ENCODE measurements around the gene STRBP. TPM values are rescaled to one million over a fixed set of nuclear protein-coding genes. Genes with fewer than 3 reads are reported as not detected.
"Not testable (repeated sequence)": the region's sequence is repeated elsewhere in the genome, so short reads cannot be mapped to it uniquely, and the experiment has no call there.

The STRBP gene
- total RNA-seq, 1 experiment from 2014 or later, result 96.3 TPM

DNA sequence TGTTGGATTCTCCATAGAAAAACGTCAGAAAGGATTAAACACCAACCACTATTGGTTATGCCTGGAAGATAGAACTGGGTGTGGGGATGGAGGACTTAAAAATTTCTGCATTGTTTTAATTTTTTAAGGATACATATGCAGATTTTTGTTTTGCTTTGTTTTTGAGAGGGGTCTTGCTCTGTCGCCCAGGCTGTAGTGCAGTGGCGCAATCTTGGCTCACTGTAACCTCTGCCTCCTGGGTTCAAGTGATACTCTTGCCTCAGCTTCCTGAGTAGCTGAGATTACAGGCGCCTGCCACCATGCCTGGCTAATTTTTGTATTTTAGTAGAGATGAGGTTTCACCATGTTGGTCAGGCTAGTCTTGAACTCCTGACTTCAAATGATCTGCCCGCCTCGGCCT lies 2.7 kb upstream of the STRBP start:
- ATAC-seq; CTCF ChIA-PET; H3K27ac Mint-ChIP-seq; H3K9me3 Mint-ChIP-seq; H3K4me3 Mint-ChIP-seq; H3K27me3 Mint-ChIP-seq (ENCODE audit: low read depth); DNase-seq (ENCODE audit: low spot score); H3K36me3 Mint-ChIP-seq; POLR2A ChIA-PET: not testable (repeated sequence)
- peaks cover 27% of the 10 kb centered on the region for H3K4me1 Mint-ChIP-seq
- TF ChIP-seq ZNF121 (CRISPR knock-in tag; IDR thresholded peaks at IDR 0.05), result peak; percentile 28; the same call in 1 of the 2 replicates

- DNase-seq (ENCODE audit: low spot score), result peak; percentile 17
- ChIA-PET CTCF (interaction anchor here (0.6 to 2.2 kb wide), 5 partner anchors 44 to 158 kb away, joined by 3 to 11 read pairs (median 3); no protein-coding TSS in a partner anchor), POLR2A (interaction anchor here (0.6 kb wide), 1 partner anchor 66 kb away, joined by 3 read pairs; no protein-coding TSS in a partner anchor)
- no peaks in the 10 kb centered on the region; the same call in 1 of the 2 replicates for H3K27me3 Mint-ChIP-seq (ENCODE audit: low read depth)
- H3K36me3 Mint-ChIP-seq, result no peaks in the 10 kb centered on the region
- ATAC-seq, result no peak
- peak overlapping the region; percentile 67 for H3K4me3 Mint-ChIP-seq
- TF ChIP-seq GABPB1 (CRISPR knock-in tag; IDR thresholded peaks at IDR 0.05) (no peak), KAT7 (CRISPR knock-in tag; IDR thresholded peaks at IDR 0.05; ENCODE audit: borderline replicate concordance) (0 out of 2 replicates have a peak, but pooled peaks have one; percentile 44), ESRRA (CRISPR knock-in tag; IDR thresholded peaks at IDR 0.05; ENCODE audit: borderline replicate concordance) (0 out of 2 replicates have a peak, but pooled peaks have one; percentile 42)
- H3K27ac Mint-ChIP-seq, result no peak overlapping the region; the same call in 1 of the 2 replicates
- peaks cover 37% of the 10 kb centered on the region for H3K4me1 Mint-ChIP-seq
- no peaks in the 10 kb centered on the region for H3K9me3 Mint-ChIP-seq
Measured at GRCh38 chr9:123269281-123269680, 895 bp upstream of the STRBP start.

GRCh38 chr9:123268199-123268464 lies 254 bp downstream of the STRBP start:
- POLR2A ChIA-PET, result no interaction called here
- TF ChIP-seq ZSCAN18 (CRISPR knock-in tag; IDR thresholded peaks at IDR 0.05), result no peak
- no peak for TF ChIP-seq CDX4 (CRISPR knock-in tag; IDR thresholded peaks at IDR 0.05; ENCODE audit: borderline replicate concordance)
- no peak for TF ChIP-seq ZNF138 (CRISPR knock-in tag; conservative IDR thresholded peaks at IDR 0.05)
- TF ChIP-seq ETV6 (CRISPR knock-in tag; IDR thresholded peaks at IDR 0.05), result no peak
- no peak for TF ChIP-seq RELA (CRISPR knock-in tag; IDR thresholded peaks at IDR 0.05; ENCODE audit: borderline replicate concordance)
- no peak for TF ChIP-seq PRRX2 (CRISPR knock-in tag; IDR thresholded peaks at IDR 0.05)
- Mint-ChIP-seq H3K27ac (no peak overlapping the region), H3K4me3 (no peak overlapping the region), H3K9me3 (no peaks in the 10 kb centered on the region), H3K27me3 (ENCODE audit: low read depth) (no peaks in the 10 kb centered on the region; the same call in 1 of the 2 replicates), H3K36me3 (no peaks in the 10 kb centered on the region), H3K4me1 (peaks cover 44% of the 10 kb centered on the region)
- ATAC-seq (peak; percentile 5), DNase-seq (ENCODE audit: low spot score) (no peak)
- CTCF ChIA-PET, result no interaction called here

- ATAC-seq (0 out of 2 replicates have a peak, but pooled peaks have one; percentile 1), DNase-seq (ENCODE audit: low spot score) (peak; percentile 23)
- Mint-ChIP-seq H3K4me3 (peak overlapping the region; percentile 77), H3K36me3 (no peaks in the 10 kb centered on the region), H3K27ac (no peak overlapping the region), H3K4me1 (peaks cover 49% of the 10 kb centered on the region), H3K27me3 (ENCODE audit: low read depth) (no peaks in the 10 kb centered on the region; the same call in 1 of the 2 replicates), H3K9me3 (no peaks in the 10 kb centered on the region)
- CTCF ChIA-PET, result no interaction called here
- POLR2A ChIA-PET, result no interaction called here
- no peak for TF ChIP-seq FOXJ3 (CRISPR knock-in tag; IDR thresholded peaks at IDR 0.05; ENCODE audit: borderline replicate concordance)
- no peak for TF ChIP-seq FOXK1 (CRISPR knock-in tag; IDR thresholded peaks at IDR 0.05)
- TF ChIP-seq ZSCAN18 (CRISPR knock-in tag; IDR thresholded peaks at IDR 0.05), result no peak
- no peak for TF ChIP-seq ZNF425 (CRISPR knock-in tag; conservative IDR thresholded peaks at IDR 0.05)
- TF ChIP-seq IRF1 (CRISPR knock-in tag; IDR thresholded peaks at IDR 0.05), result no peak
- TF ChIP-seq FOXP1 (CRISPR knock-in tag; IDR thresholded peaks at IDR 0.05; ENCODE audit: borderline replicate concordance), result no peak
- TF ChIP-seq RORB (CRISPR knock-in tag; IDR thresholded peaks at IDR 0.05), result no peak
- TF ChIP-seq, protein P1, sequence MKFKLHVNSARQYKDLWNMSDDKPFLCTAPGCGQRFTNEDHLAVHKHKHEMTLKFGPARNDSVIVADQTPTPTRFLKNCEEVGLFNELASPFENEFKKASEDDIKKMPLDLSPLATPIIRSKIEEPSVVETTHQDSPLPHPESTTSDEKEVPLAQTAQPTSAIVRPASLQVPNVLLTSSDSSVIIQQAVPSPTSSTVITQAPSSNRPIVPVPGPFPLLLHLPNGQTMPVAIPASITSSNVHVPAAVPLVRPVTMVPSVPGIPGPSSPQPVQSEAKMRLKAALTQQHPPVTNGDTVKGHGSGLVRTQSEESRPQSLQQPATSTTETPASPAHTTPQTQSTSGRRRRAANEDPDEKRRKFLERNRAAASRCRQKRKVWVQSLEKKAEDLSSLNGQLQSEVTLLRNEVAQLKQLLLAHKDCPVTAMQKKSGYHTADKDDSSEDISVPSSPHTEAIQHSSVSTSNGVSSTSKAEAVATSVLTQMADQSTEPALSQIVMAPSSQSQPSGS (CRISPR knock-in tag; IDR thresholded peaks at IDR 0.05; ENCODE audit: borderline replicate concordance, low read depth), result no peak
Measured at GRCh38 chr9:123267481-123268198, 746 bp downstream of the STRBP start.
